Endothelial cell (in vitro differentiated cells): Measurements from ENCODE around the gene NGF. TPM values are rescaled to one million over a fixed set of nuclear protein-coding genes. Genes with fewer than 3 reads are reported as not detected.

Experiments used
- DNase-seq: peaks from one replicate; pipeline ENCODE4 v3.0.0; 2021; ENCODE audit warnings: low spot score
- H3K27ac Mint-ChIP-seq: one replicate; pipeline ENCODE4 v1.8.0; 2021; ENCODE audit warnings: mixed read lengths, inconsistent platforms; ENCODE audit not compliant: unreplicated experiment
- H3K27me3 Mint-ChIP-seq: one replicate; pipeline ENCODE4 v1.8.0; 2021; ENCODE audit warnings: mild to moderate bottlenecking, moderate library complexity, mixed read lengths, inconsistent platforms; ENCODE audit not compliant: unreplicated experiment
- H3K36me3 Mint-ChIP-seq: one replicate; pipeline ENCODE4 v1.8.0; 2021; ENCODE audit warnings: mild to moderate bottlenecking, low read depth, mixed read lengths, inconsistent platforms; ENCODE audit not compliant: unreplicated experiment
- H3K4me1 Mint-ChIP-seq: one replicate; pipeline ENCODE4 v1.8.0; 2021; ENCODE audit warnings: mild to moderate bottlenecking, mixed read lengths, inconsistent platforms; ENCODE audit not compliant: unreplicated experiment
- H3K4me3 Mint-ChIP-seq: one replicate; pipeline ENCODE4 v1.8.0; 2021; ENCODE audit warnings: mild to moderate bottlenecking, mixed read lengths, inconsistent platforms; ENCODE audit not compliant: unreplicated experiment
- H3K9me3 Mint-ChIP-seq: one replicate; pipeline ENCODE4 v1.8.0; 2021; ENCODE audit warnings: mixed read lengths, inconsistent platforms; ENCODE audit not compliant: unreplicated experiment
- CTCF ChIP-seq: fragments of 200-600 bp; sonication (generic); IDR thresholded peaks from one replicate; pipeline ENCODE4 v1.5.0; 2021; ENCODE audit warnings: antibody characterized with exemption; ENCODE audit not compliant: unreplicated experiment
- total RNA-seq: library from RNA; stranded (reverse); fragmentation: NEBNext Ultra II Directional; extraction: Animal tissue kit (Norgen Biotek cat#: 25700); gene quantifications from one replicate; pipeline ENCODE4 v1.2.1, GENCODE V29; 2021; ENCODE audit not compliant: unreplicated experiment

The NGF gene
- total RNA-seq, 1 donor from 2014 or later: 0.69 TPM

GRCh38 chr1:115289940-115290339, 48.1 kb downstream of the NGF start:
- peaks cover 6% of the 10 kb centered on the region for H3K27me3 Mint-ChIP-seq
- no peaks in the 10 kb centered on the region for H3K9me3 Mint-ChIP-seq
- DNase-seq: no peak
- H3K4me3 Mint-ChIP-seq: no peak overlapping the region
- peaks cover 3% of the 10 kb centered on the region for H3K4me1 Mint-ChIP-seq
- no peak overlapping the region for H3K27ac Mint-ChIP-seq
- no peaks in the 10 kb centered on the region for H3K36me3 Mint-ChIP-seq
- no peak for TF ChIP-seq CTCF

- no peak for DNase-seq
- Mint-ChIP-seq H3K4me3 (no peak overlapping the region), H3K4me1 (peaks cover 4% of the 10 kb centered on the region), H3K36me3 (no peaks in the 10 kb centered on the region), H3K27me3 (peaks cover 6% of the 10 kb centered on the region), H3K9me3 (no peaks in the 10 kb centered on the region), H3K27ac (no peak overlapping the region)
- no peak for TF ChIP-seq CTCF
Observed at GRCh38 chr1:115288591-115289198, 49.4 kb downstream of the NGF start.

- peaks cover 4% of the 10 kb centered on the region for H3K4me1 Mint-ChIP-seq
- H3K9me3 Mint-ChIP-seq: no peaks in the 10 kb centered on the region
- no peak overlapping the region for H3K27ac Mint-ChIP-seq
- no peak overlapping the region for H3K4me3 Mint-ChIP-seq
- H3K36me3 Mint-ChIP-seq: no peaks in the 10 kb centered on the region
- DNase-seq: no peak
- no peak for TF ChIP-seq CTCF
- H3K27me3 Mint-ChIP-seq: peaks cover 6% of the 10 kb centered on the region
Observed at GRCh38 chr1:115286431-115287205, 51.4 kb downstream of the NGF start.

GRCh38 chr1:115284209-115284608, 53.8 kb downstream of the NGF start:
- no peak overlapping the region for H3K27ac Mint-ChIP-seq
- H3K9me3 Mint-ChIP-seq: no peaks in the 10 kb centered on the region

More at GRCh38 chr1:115284209-115284608, 53.8 kb downstream of the NGF start:
- Mint-ChIP-seq H3K4me1 (peaks cover 4% of the 10 kb centered on the region), H3K27me3 (peaks cover 2% of the 10 kb centered on the region), H3K36me3 (no peaks in the 10 kb centered on the region), H3K4me3 (no peak overlapping the region)
- TF ChIP-seq CTCF: no peak
- DNase-seq: no peak
